K562 (cell line): ENCODE measurements around the gene NUCB2. TPM values are rescaled to one million over a fixed set of nuclear protein-coding genes. Genes with fewer than 3 reads are reported as not detected.
A peak's percentile ranks its signal among the peaks of the same experiment; 100 is the strongest.

ENCODE experiments used
- ATAC-seq: fragments of 200-7000 bp; cut with Tn5 transposase; 3 replicates; pipeline ENCODE4 v1.9.1; 2020; ENCODE audit warnings: moderate library complexity
- BruUV-seq: library from RNA; stranded (reverse); fragments of 400-500 nt; replicated peaks from 2 replicates; lab custom pipeline; 2021; lab: Mats Ljungman, UMichigan
- CTCF ChIA-PET: fragments of 300-600 bp; formaldehyde crosslinking; extraction: SDS; loops from one replicate; lab custom pipeline; 2021; ENCODE audit warnings: low intra/inter-chr PET ratio; lab: Yijun Ruan, JAX
- POLR2A ChIA-PET: fragments of 300-600, 350-650 bp; sonication (Branson Sonifier 250); formaldehyde crosslinking; extraction: SDS; loops from one replicate; lab custom pipeline; 2021; ENCODE audit warnings: antibody characterized with exemption, inconsistent platforms; lab: Yijun Ruan, JAX
- DNase-seq, 4 experiments: peaks; one replicate each; pipeline versions ENCODE4 v3.0.0 to v3.0.0-alpha.2; 2011 to 2018; ENCODE audit warnings: low spot score in 3 of 4, mixed read lengths in 3 of 4; ENCODE audit errors: extremely low read depth in 1 of 4
- FAIRE-seq: peaks from 2 replicates; lab custom pipeline; 2011; peaks lifted over from hg19 to GRCh38; lab: Jason Lieb, UNC
- H2AFZ ChIP-seq: 2 replicates; pipeline ENCODE4 v1.6.0; 2011; ENCODE audit warnings: low read depth, low read length, control low read depth, inconsistent platforms
- H3K27ac ChIP-seq: fragments of 200-600 bp; 3 replicates; pipeline ENCODE4 v1.8.0; 2011; ENCODE audit warnings: low read depth, mild to moderate bottlenecking, control low read depth, inconsistent platforms, low read length, moderate library complexity, mixed read lengths; ENCODE audit errors: extremely low read depth
- H3K27me3 ChIP-seq, 2 experiments: fragments of 300-600 bp in 1 of 2; 2 replicates in 1 of 2; 3 replicates in 1 of 2; pipeline versions ENCODE4 v1.6.0 to v1.8.0; 2011; ENCODE audit warnings: inconsistent platforms in 2 of 2, low read length in 2 of 2, mild to moderate bottlenecking in 1 of 2, mixed read lengths in 1 of 2, moderate library complexity in 1 of 2; ENCODE audit not compliant: control insufficient read depth in 2 of 2, insufficient read depth in 2 of 2
- H3K36me3 ChIP-seq: fragments of 300-600 bp; 3 replicates; pipeline ENCODE4 v1.8.0; 2011; ENCODE audit warnings: mild to moderate bottlenecking, low read length, inconsistent platforms; ENCODE audit not compliant: control insufficient read depth, insufficient read depth
- H3K4me1 ChIP-seq, 2 experiments: fragments of 200-600 bp in 1 of 2; replicated peaks in 1 of 2; 2 replicates in 1 of 2; 3 replicates in 1 of 2; pipeline versions ENCODE4 v1.5.1 to v1.8.0; 2011; ENCODE audit warnings: inconsistent platforms in 2 of 2, low read length in 2 of 2, mild to moderate bottlenecking in 1 of 2, mixed read lengths in 1 of 2, moderate library complexity in 1 of 2; ENCODE audit not compliant: control insufficient read depth in 2 of 2, insufficient read depth in 2 of 2
- H3K4me2 ChIP-seq: 2 replicates; pipeline ENCODE4 v1.6.1; 2011; ENCODE audit warnings: low read length, control low read depth, inconsistent platforms, mixed read lengths; ENCODE audit not compliant: insufficient read depth
- H3K4me3 ChIP-seq: fragments of 200-600 bp; sonication (generic), shearing (Covaris generic); 2 replicates; pipeline ENCODE4 v1.5.1; 2016; ENCODE audit warnings: control low read depth, inconsistent platforms
- H3K79me2 ChIP-seq: fragments of 200-600 bp; 3 replicates; pipeline ENCODE4 v1.8.0; 2011; ENCODE audit warnings: low read length, inconsistent platforms; ENCODE audit not compliant: control insufficient read depth, insufficient read depth
- H3K9ac ChIP-seq, 2 experiments: 2 replicates each; pipeline versions ENCODE4 v1.6.0 to v1.6.1; 2011; ENCODE audit warnings: low read depth in 2 of 2, low read length in 2 of 2, control low read depth in 1 of 2, inconsistent platforms in 1 of 2, mild to moderate bottlenecking in 1 of 2, mixed read lengths in 1 of 2; ENCODE audit not compliant: insufficient read depth in 1 of 2
- H3K9me1 ChIP-seq: one replicate; pipeline ENCODE4 v1.6.0; 2011; ENCODE audit warnings: inconsistent platforms, mild to moderate bottlenecking, low read length, moderate library complexity; ENCODE audit not compliant: control insufficient read depth, insufficient read depth
- H3K9me3 ChIP-seq: replicated peaks from 2 replicates; pipeline ENCODE4 v1.5.1; 2011; ENCODE audit warnings: low read depth, low read length, inconsistent platforms; ENCODE audit not compliant: control insufficient read depth, insufficient read depth
- H4K20me1 ChIP-seq: replicated peaks from 2 replicates; pipeline ENCODE4 v1.6.1; 2011; ENCODE audit warnings: low read length, inconsistent platforms, mixed read lengths; ENCODE audit not compliant: control insufficient read depth, insufficient read depth
- ARID2 ChIP-seq: fragments of 450-650 bp; IDR thresholded peaks from 2 replicates; pipeline ENCODE4 v1.6.1; 2017; ENCODE audit warnings: antibody characterized with exemption, mild to moderate bottlenecking
- ATF1 ChIP-seq, 2 experiments: fragments of 450-650 bp in 1 of 2; IDR thresholded peaks; 2 replicates each; pipeline ENCODE4 v1.6.1; 2016; ENCODE audit warnings: missing compliant biosample characterization in 1 of 2, missing genetic modification characterization in 1 of 2
- ATF7 ChIP-seq: fragments of 450-650 bp; IDR thresholded peaks from 2 replicates; pipeline ENCODE4 v1.7.1; 2014; ENCODE audit warnings: mild to moderate bottlenecking, moderate library complexity
- C11orf30 ChIP-seq: fragments of 450-650 bp; IDR thresholded peaks from 2 replicates; pipeline ENCODE4 v1.6.1; 2016; ENCODE audit warnings: low read depth, mild to moderate bottlenecking
- CEBPG ChIP-seq, 3 experiments: fragments of 200-800 bp in 1 of 3; sonication (Bioruptor generic) in 1 of 3; sonication (generic) in 1 of 3; formaldehyde crosslinking in 1 of 3; IDR thresholded peaks in 2 of 3; conservative IDR thresholded peaks in 1 of 3; 2 replicates each; pipeline versions ENCODE4 v1.6.1 to v1.8.0; 2016 to 2022; ENCODE audit warnings: missing compliant biosample characterization in 2 of 3, missing genetic modification characterization in 2 of 3, mild to moderate bottlenecking in 1 of 3, missing genetic modification reagents in 1 of 3
- CREB1 ChIP-seq, 2 experiments: sonication (generic) in 1 of 2; formaldehyde crosslinking in 1 of 2; IDR thresholded peaks; 2 replicates each; pipeline versions ENCODE4 v1.6.1 to v1.8.0; 2012 to 2022; ENCODE audit warnings: inconsistent platforms in 1 of 2, mild to moderate bottlenecking in 1 of 2, missing genetic modification reagents in 1 of 2, moderate library complexity in 1 of 2
- CREM ChIP-seq: IDR thresholded peaks from 2 replicates; pipeline ENCODE4 v1.6.1; 2014; ENCODE audit warnings: antibody characterized with exemption, low read depth
- CSDE1 ChIP-seq, 2 experiments: fragments of 450-650 bp; IDR thresholded peaks; 2 replicates each; pipeline ENCODE4 v1.6.1; 2016; ENCODE audit warnings: mild to moderate bottlenecking in 1 of 2
- EHMT2 ChIP-seq: fragments of 450-650 bp; IDR thresholded peaks from 2 replicates; pipeline ENCODE4 v1.6.1; 2018; ENCODE audit warnings: antibody characterized with exemption
- ELF4 ChIP-seq: fragments of 450-650 bp; formaldehyde crosslinking; IDR thresholded peaks from 2 replicates; pipeline ENCODE4 v1.4.0; 2022; ENCODE audit warnings: missing genetic modification characterization
- KLF1 ChIP-seq: fragments of 450-650 bp; IDR thresholded peaks from 2 replicates; pipeline ENCODE4 v1.6.1; 2016; ENCODE audit warnings: missing genetic modification characterization, missing compliant biosample characterization
- KLF10 ChIP-seq: fragments of 250-450 bp; sonication (Bioruptor Pico); IDR thresholded peaks from 2 replicates; pipeline ENCODE4 v1.6.1; 2021; ENCODE audit warnings: matching md5 sums
- MTA3 ChIP-seq: fragments of 450-650 bp; formaldehyde crosslinking; IDR thresholded peaks from 2 replicates; pipeline ENCODE4 v1.6.1; 2017; ENCODE audit warnings: mild to moderate bottlenecking, borderline replicate concordance
- NCOA1 ChIP-seq: fragments of 450-650 bp; IDR thresholded peaks from 2 replicates; pipeline ENCODE4 v1.6.1; 2016; ENCODE audit warnings: low read depth
- PHB2 ChIP-seq: fragments of 450-650 bp; IDR thresholded peaks from 2 replicates; pipeline ENCODE4 v1.6.1; 2017; ENCODE audit warnings: low read depth
- PURB ChIP-seq: sonication (generic); formaldehyde crosslinking; IDR thresholded peaks from 2 replicates; pipeline ENCODE4 v1.9.0; 2021; ENCODE audit warnings: low read depth, mild to moderate bottlenecking, missing genetic modification reagents
- SRF ChIP-seq, 2 experiments: fragments of 250-450, 450-650 bp in 1 of 2; sonication (Bioruptor Pico) in 1 of 2; sonication (generic) in 1 of 2; formaldehyde crosslinking; IDR thresholded peaks; 2 replicates each; pipeline versions ENCODE4 v1.5.0 to v1.5.1; 2020 to 2022; ENCODE audit warnings: mild to moderate bottlenecking in 1 of 2, missing genetic modification reagents in 1 of 2
- TAF7 ChIP-seq: fragments of 450-650 bp; IDR thresholded peaks from 2 replicates; pipeline ENCODE4 v1.6.1; 2016; ENCODE audit warnings: missing genetic modification characterization, missing compliant biosample characterization
- ZNF146 ChIP-seq: IDR thresholded peaks from one replicate; pipeline ENCODE4 v1.6.1; 2018; ENCODE audit warnings: missing compliant biosample characterization; ENCODE audit not compliant: unreplicated experiment
- ZNF24 ChIP-seq: fragments of 450-650 bp; IDR thresholded peaks from 2 replicates; pipeline ENCODE4 v1.6.1; 2016
- in situ Hi-C: fragments of 300-500 bp; cut with MboI; formaldehyde crosslinking; loops from 4 replicates; pipeline ENCODE4 v1.15.0; 2018; ENCODE audit warnings: inconsistent platforms, mixed read lengths
- intact Hi-C: fragments of 100-400 bp; cut with micrococcal nuclease; formaldehyde crosslinking; loops from 2 replicates; pipeline ENCODE4 v1.14.2; 2022
- polyA plus RNA-seq, 8 experiments: library from polyadenylated mRNA; depleted of rRNA in 4 of 8; stranded (reverse) in 5 of 8; unstranded in 3 of 8; fragments of >200 nt; fragmentation: Nextera tagmentation in 2 of 8; fragmentation: Illumina TruSeq in 1 of 8; extraction: Ambion mirVana in 2 of 8; extraction: Trizol in 1 of 8; gene quantifications; 2 replicates each; pipeline versions ENCODE4 v1.2.1 to v1.2.3, GENCODE V29; 2011 to 2014; ENCODE audit warnings: inconsistent platforms in 1 of 8, missing spikeins in 1 of 8
- total RNA-seq, 7 experiments: library from RNA; depleted of rRNA in 6 of 7; stranded (reverse); fragments of >200 nt in 6 of 7; fragmentation: Illumina TruSeq in 2 of 7; extraction: Trizol in 2 of 7; gene quantifications; 2 replicates each; pipeline versions ENCODE4 v1.2.1 to v1.2.3, GENCODE V29; 2011 to 2021; ENCODE audit warnings: low replicate concordance in 1 of 7
- TF ChIP-seq, protein P1 (sequence below), 2 experiments: fragments of 450-650 bp in 1 of 2; sonication (generic) in 1 of 2; formaldehyde crosslinking in 1 of 2; IDR thresholded peaks in 1 of 2; conservative IDR thresholded peaks in 1 of 2; 2 replicates each; pipeline versions ENCODE4 v1.6.1 to v1.8.1; 2016 to 2023; ENCODE audit warnings: mild to moderate bottlenecking in 2 of 2, moderate library complexity in 2 of 2, inconsistent platforms in 1 of 2, missing genetic modification reagents in 1 of 2

NUCB2 gene
- total and polyA plus RNA-seq, 9 of the 15 experiments (the other 6 are each of a cell fraction or from before 2014, with no cell fraction given), result 54.0 to 108 (median 84.6) TPM

DNA sequence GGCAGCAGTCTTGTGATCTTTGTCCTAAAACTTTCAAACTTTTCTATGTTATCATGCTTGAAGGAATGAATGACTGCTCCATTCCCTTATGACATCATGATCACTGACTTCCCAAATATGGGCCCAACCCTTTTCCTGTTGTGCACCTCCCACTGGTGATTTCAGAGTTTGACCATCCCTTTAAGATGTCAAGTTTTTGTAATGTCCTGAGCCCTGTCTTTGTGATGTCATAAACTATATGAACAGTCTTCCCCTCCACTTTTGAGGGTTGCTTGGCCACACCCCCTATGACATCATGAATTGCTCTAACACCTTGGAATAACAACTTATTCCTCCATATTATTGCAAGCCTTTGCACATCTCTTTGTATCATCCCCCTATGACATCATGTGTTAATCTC is 16.5 kb upstream of the NUCB2 start:
- Histone ChIP-seq H3K4me1 (peaks cover 8 to 16% of the 10 kb centered on the region in 2 experiments), H3K4me2 (no peak overlapping the region), H3K36me3 (no peaks in the 10 kb centered on the region), H3K9me3 (no peaks in the 10 kb centered on the region), H3K9me1 (no peaks in the 10 kb centered on the region), H3K27ac (no peak overlapping the region), H3K9ac (no peak overlapping the region), H3K27me3 (no peaks in the 10 kb centered on the region), H3K79me2 (no peaks in the 10 kb centered on the region), H3K4me3 (no peak overlapping the region), H4K20me1 (no peaks in the 10 kb centered on the region), H2AFZ (peak overlapping the region; percentile 49; the same call in 1 of the 2 replicates)
- POLR2A ChIA-PET, result interaction anchor here (0.9 kb wide), 1 partner anchor 15 kb away, joined by 3 read pairs; no protein-coding TSS in a partner anchor
- in situ Hi-C loops, result no loop called here
- FAIRE-seq, result no peak
- intact Hi-C loops, result no loop called here
- ATAC-seq, result peak; percentile 43
- BruUV-seq, result no TSS peak
- peak; percentile 30 to 55 (median 42) for DNase-seq
- TF ChIP-seq CREM (peak; percentile 70), PURB (no peak), C11orf30 (no peak), ZNF146 (CRISPR knock-in tag) (no peak), KLF1 (tag) (0 out of 2 replicates have a peak, but pooled peaks have one; percentile 32), TAF7 (tag) (no peak), ATF7 (peak; percentile 82), ARID2 (no peak), KLF10 (CRISPR knock-in tag) (no peak), CSDE1 (IDR thresholded peaks at IDR 0.05) (no peak), ATF1 (CRISPR knock-in tag; IDR thresholded peaks at IDR 0.05) (no peak), ATF1 (tag; IDR thresholded peaks at IDR 0.05) (peak; percentile 90), SRF (CRISPR knock-in tag; IDR thresholded peaks at IDR 0.05) (peak; percentile 82 to 95), ELF4 (no peak), CREB1 (IDR thresholded peaks at IDR 0.05) (peak; percentile 66), CREB1 (CRISPR knock-in tag; IDR thresholded peaks at IDR 0.05) (no peak; the same call in 1 of the 2 replicates), EHMT2 (peak; percentile 13; the same call in 1 of the 2 replicates), ZNF24 (peak; percentile 89), PHB2 (no peak), MTA3 (peak; percentile 37; the same call in 1 of the 2 replicates), CEBPG (CRISPR knock-in tag; IDR thresholded peaks at IDR 0.05) (peak; percentile 48; the same call in 1 of the 2 replicates), CEBPG (tag; conservative IDR thresholded peaks at IDR 0.05 in 1 of 2, IDR thresholded peaks at IDR 0.05 in 1 of 2) (peak in 1 of 2 experiments; percentile 64; a peak in 1 of 4 replicates), NCOA1 (peak; percentile 64)
- TF ChIP-seq, protein P1, sequence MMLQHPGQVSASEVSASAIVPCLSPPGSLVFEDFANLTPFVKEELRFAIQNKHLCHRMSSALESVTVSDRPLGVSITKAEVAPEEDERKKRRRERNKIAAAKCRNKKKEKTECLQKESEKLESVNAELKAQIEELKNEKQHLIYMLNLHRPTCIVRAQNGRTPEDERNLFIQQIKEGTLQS (IDR thresholded peaks at IDR 0.05), result peak; percentile 82
- TF ChIP-seq, protein P1 (CRISPR knock-in tag; conservative IDR thresholded peaks at IDR 0.05), result no peak
- CTCF ChIA-PET, result no interaction called here
